ENCODE data around the gene TTLL10.
"Not testable (repeated sequence)": the region's sequence is repeated elsewhere in the genome, so short reads cannot be mapped to it uniquely, and the experiment has no call there.

Gene TTLL10

DNA sequence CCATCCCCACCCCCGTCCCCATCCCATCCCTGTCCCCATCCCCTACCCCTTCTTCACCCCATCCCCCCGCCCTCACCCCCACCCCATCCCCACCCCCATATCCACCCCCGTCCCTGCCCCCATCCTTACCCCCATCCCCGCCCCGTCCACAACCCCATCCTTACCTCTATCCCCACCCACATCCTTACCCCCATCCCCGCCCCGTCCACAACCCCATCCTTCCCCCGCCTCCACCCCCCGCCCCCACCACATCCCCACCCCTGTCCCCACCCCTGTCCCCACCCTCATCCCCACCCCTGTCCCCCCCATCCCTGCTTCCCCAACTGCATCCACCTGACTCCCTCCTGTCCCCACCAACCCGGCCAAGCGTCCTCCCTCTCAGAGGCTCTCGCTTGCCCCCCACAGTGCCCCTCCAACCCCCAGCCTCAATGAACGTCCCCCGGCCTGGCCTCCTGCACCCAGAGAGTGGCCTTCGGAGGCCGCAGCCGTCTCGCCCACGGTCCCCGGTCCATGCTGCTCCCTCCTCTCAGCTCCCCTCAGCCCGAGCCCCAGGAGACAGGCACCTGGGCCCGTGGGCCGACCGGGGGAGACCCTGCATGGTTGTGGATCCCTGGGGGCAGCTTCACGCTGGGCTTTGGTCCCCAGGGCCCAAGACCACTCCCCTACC is 32.3 kb upstream of the TTLL10 start:
- H3K9me3 ChIP-seq (ENCODE audit: insufficient read depth, low read length), result no peaks in the 10 kb centered on the region
- no peak overlapping the region for H3K27ac ChIP-seq (ENCODE audit: low read depth, low read length)
- no peak overlapping the region for H3K4me3 ChIP-seq (ENCODE audit: insufficient read depth, low read length, poor library complexity, severe bottlenecking)
- no peak overlapping the region for H3K9ac ChIP-seq (ENCODE audit: low read length)
- H3F3A ChIP-seq (ENCODE audit: insufficient read depth), result no peaks in the 10 kb centered on the region
- H3K27me3 ChIP-seq (ENCODE audit: low read length), result no peaks in the 10 kb centered on the region
- H3K36me3 ChIP-seq (ENCODE audit: low read length), result no peaks in the 10 kb centered on the region
- no peaks in the 10 kb centered on the region for H3K79me2 ChIP-seq (ENCODE audit: insufficient read depth, low read length)
- H3K4me2 ChIP-seq (ENCODE audit: low read depth, low read length, poor library complexity, severe bottlenecking), result no peak overlapping the region
- TF ChIP-seq, protein P1, sequence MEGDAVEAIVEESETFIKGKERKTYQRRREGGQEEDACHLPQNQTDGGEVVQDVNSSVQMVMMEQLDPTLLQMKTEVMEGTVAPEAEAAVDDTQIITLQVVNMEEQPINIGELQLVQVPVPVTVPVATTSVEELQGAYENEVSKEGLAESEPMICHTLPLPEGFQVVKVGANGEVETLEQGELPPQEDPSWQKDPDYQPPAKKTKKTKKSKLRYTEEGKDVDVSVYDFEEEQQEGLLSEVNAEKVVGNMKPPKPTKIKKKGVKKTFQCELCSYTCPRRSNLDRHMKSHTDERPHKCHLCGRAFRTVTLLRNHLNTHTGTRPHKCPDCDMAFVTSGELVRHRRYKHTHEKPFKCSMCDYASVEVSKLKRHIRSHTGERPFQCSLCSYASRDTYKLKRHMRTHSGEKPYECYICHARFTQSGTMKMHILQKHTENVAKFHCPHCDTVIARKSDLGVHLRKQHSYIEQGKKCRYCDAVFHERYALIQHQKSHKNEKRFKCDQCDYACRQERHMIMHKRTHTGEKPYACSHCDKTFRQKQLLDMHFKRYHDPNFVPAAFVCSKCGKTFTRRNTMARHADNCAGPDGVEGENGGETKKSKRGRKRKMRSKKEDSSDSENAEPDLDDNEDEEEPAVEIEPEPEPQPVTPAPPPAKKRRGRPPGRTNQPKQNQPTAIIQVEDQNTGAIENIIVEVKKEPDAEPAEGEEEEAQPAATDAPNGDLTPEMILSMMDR (IDR thresholded peaks at IDR 0.05; ENCODE audit: insufficient read depth, low read length, poor library complexity, severe bottlenecking), result no peak
- no peak for TF ChIP-seq EZH2phosphoT487 (conservative IDR thresholded peaks at IDR 0.05; ENCODE audit: low read length)
- no peak overlapping the region for H2AFZ ChIP-seq (ENCODE audit: low read depth, low read length, severe bottlenecking)
- no peaks in the 10 kb centered on the region for H4K20me1 ChIP-seq (ENCODE audit: low read depth, low read length)
- no peaks in the 10 kb centered on the region for H3K9me2 ChIP-seq (replicated peaks; ENCODE audit: insufficient read depth, low read length)

DNA sequence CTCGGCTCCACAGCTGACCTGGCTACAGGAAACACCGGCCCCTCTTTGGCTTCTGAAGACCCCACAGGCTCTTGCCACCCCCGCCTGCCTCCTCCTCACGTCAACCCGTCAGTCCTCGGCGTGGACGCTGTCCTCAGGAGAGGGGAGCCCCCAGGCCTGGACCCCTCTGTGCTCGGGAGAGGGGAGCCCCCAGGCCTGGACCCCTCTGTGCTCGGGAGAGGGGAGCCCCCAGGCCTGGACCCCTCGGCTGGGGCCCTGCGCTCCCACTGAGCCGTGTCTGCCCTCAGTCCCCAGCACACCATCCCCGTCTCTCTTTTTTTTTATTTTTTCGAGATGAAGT is 31.8 kb upstream of the TTLL10 start:
- H3K27ac ChIP-seq (ENCODE audit: low read depth, low read length), result no peak overlapping the region
- no peak overlapping the region for H3K9ac ChIP-seq (ENCODE audit: low read length)

DNA sequence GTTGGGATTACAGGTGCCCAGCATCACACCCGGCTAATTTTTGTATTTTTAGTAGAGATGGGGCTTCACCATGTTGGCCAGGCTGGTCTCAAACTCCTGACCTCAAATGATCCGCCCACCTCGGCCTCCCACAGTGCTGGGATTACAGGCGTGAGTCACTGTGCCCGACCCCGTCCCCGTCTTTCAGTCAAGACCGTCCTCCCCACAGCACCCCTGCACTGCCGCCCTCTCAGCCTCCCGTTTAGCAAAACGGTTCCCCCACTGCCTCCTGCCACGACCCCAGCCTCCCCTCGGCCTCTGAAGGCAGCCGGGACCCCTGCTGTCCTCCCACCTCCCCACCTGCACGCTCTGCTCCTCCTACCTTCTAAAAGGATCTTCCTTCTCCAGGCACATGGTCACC is 31.3 kb upstream of the TTLL10 start:
- not testable (repeated sequence) for H3K27ac ChIP-seq (ENCODE audit: low read depth, low read length)

More for the DNA sequence above, 31.8 kb upstream of the TTLL10 start:
- Histone ChIP-seq H3K79me2 (ENCODE audit: insufficient read depth, low read length) (no peaks in the 10 kb centered on the region), H3K36me3 (ENCODE audit: low read length) (no peaks in the 10 kb centered on the region), H3F3A (ENCODE audit: insufficient read depth) (no peaks in the 10 kb centered on the region), H4K20me1 (ENCODE audit: low read depth, low read length) (no peaks in the 10 kb centered on the region), H3K27me3 (ENCODE audit: low read length) (no peaks in the 10 kb centered on the region), H2AFZ (ENCODE audit: low read depth, low read length, severe bottlenecking) (no peak overlapping the region), H3K4me2 (ENCODE audit: low read depth, low read length, poor library complexity, severe bottlenecking) (no peak overlapping the region), H3K9me2 (replicated peaks; ENCODE audit: insufficient read depth, low read length) (no peaks in the 10 kb centered on the region), H3K9me3 (ENCODE audit: insufficient read depth, low read length) (no peaks in the 10 kb centered on the region), H3K4me3 (ENCODE audit: insufficient read depth, low read length, poor library complexity, severe bottlenecking) (no peak overlapping the region)
- TF ChIP-seq, protein P1 (IDR thresholded peaks at IDR 0.05; ENCODE audit: insufficient read depth, low read length, poor library complexity, severe bottlenecking), result no peak

DNA sequence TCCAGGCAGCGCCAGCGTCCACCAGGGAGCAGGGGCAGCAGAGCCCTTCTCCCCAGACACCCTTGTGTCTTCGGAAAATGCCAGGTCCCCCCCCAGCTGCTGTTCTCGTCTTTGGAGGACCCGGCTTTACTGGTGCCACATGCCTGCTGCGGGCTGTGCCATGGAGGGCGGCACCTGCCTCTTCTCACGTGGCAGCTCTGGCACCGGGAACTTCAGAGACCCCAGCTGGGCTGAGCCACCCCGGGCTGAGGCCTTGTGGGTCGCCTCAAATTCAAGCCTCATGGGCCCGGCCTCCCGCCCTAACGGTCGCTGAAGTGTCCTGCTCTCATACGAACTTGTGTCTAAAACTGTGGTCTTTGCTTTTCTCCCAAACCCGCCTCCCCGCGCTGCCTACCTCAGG is 30.8 kb upstream of the TTLL10 start:
- Histone ChIP-seq H3K4me3 (ENCODE audit: insufficient read depth, low read length, poor library complexity, severe bottlenecking) (no peak overlapping the region), H3K9ac (ENCODE audit: low read length) (no peak overlapping the region), H3K27ac (ENCODE audit: low read depth, low read length) (no peak overlapping the region), H3K9me2 (replicated peaks; ENCODE audit: insufficient read depth, low read length) (no peaks in the 10 kb centered on the region), H3K36me3 (ENCODE audit: low read length) (no peaks in the 10 kb centered on the region), H4K20me1 (ENCODE audit: low read depth, low read length) (no peaks in the 10 kb centered on the region), H2AFZ (ENCODE audit: low read depth, low read length, severe bottlenecking) (no peak overlapping the region), H3K4me2 (ENCODE audit: low read depth, low read length, poor library complexity, severe bottlenecking) (no peak overlapping the region), H3K27me3 (ENCODE audit: low read length) (no peaks in the 10 kb centered on the region), H3F3A (ENCODE audit: insufficient read depth) (no peaks in the 10 kb centered on the region), H3K9me3 (ENCODE audit: insufficient read depth, low read length) (no peaks in the 10 kb centered on the region), H3K79me2 (ENCODE audit: insufficient read depth, low read length) (no peaks in the 10 kb centered on the region)
- TF ChIP-seq, protein P1 (IDR thresholded peaks at IDR 0.05; ENCODE audit: insufficient read depth, low read length, poor library complexity, severe bottlenecking), result no peak

More for the DNA sequence above, 31.3 kb upstream of the TTLL10 start:
- not testable (repeated sequence) for H3K4me2 ChIP-seq (ENCODE audit: low read depth, low read length, poor library complexity, severe bottlenecking); H3K9me3 ChIP-seq (ENCODE audit: insufficient read depth, low read length); H3K9ac ChIP-seq (ENCODE audit: low read length); H3K9me2 ChIP-seq (replicated peaks; ENCODE audit: insufficient read depth, low read length); H3K79me2 ChIP-seq (ENCODE audit: insufficient read depth, low read length); H3F3A ChIP-seq (ENCODE audit: insufficient read depth); H3K36me3 ChIP-seq (ENCODE audit: low read length); H4K20me1 ChIP-seq (ENCODE audit: low read depth, low read length); H3K27me3 ChIP-seq (ENCODE audit: low read length); H3K4me3 ChIP-seq (ENCODE audit: insufficient read depth, low read length, poor library complexity, severe bottlenecking); H2AFZ ChIP-seq (ENCODE audit: low read depth, low read length, severe bottlenecking)
